Measurements from ENCODE around the gene KRT7. TPM values are rescaled to one million over a fixed set of nuclear protein-coding genes. Genes with fewer than 3 reads are reported as not detected.
A peak's percentile ranks its signal among the peaks of the same experiment; 100 is the strongest.
"Not testable (repeated sequence)": the region's sequence is repeated elsewhere in the genome, so short reads cannot be mapped to it uniquely, and the experiment has no call there.

Gene KRT7
- total RNA-seq, 1 donor: 27.9 TPM

DNA sequence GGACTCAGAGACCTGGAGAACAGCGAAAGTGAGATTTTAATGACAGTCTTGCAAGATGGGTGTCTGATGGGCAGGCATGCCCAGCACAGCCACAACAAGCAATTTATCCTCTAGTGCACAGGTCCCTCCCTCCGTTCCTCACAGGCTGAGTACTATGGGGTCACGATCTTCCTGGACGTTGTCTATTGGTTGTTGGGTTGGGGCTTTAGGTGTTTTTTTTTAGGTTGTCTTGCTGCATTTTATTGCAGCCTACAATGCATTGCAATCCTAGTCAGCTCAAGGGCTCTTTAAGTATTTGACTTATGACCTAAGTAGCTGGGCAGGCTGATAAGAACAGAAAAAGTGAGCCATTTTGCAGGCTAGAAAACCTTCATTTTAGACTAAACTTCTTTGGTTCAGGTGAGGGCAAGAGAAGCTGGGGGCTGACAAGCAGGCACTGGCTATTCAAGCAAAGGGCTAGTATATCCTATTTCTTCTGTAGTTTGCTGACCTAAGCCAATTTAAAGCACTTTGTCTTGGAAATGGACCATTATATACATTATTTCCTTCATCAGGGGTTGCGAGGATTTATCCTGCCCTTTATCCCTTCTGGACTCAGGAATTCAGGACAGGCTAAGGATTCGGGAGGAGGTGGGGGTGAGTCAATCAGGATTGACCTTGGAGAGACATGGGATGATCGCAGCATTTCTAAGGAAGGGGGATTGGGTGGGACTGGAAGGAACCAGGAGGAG is 6.0 kb downstream of the KRT7 start:
- DNase-seq (ENCODE audit: insufficient read length, low spot score, missing footprints): peak; percentile 65
- H2AFZ ChIP-seq (ENCODE audit: low read length): no peak overlapping the region
- H3K4me3 ChIP-seq (ENCODE audit: insufficient read depth, low read length): no peak overlapping the region
- no peaks in the 10 kb centered on the region for H3K36me3 ChIP-seq (ENCODE audit: insufficient read depth, low read length)
- no peak overlapping the region for H3K4me2 ChIP-seq (ENCODE audit: insufficient read depth, low read length)
- peaks cover 50% of the 10 kb centered on the region for H3K4me1 ChIP-seq (ENCODE audit: insufficient read depth, low read length)
- TF ChIP-seq CTCF (IDR thresholded peaks at IDR 0.05; ENCODE audit: extremely low read depth, low read depth, low read length): no peak
- H3K79me2 ChIP-seq (ENCODE audit: insufficient read depth, low read length): no peaks in the 10 kb centered on the region
- no peaks in the 10 kb centered on the region for H3K9me3 ChIP-seq (ENCODE audit: low read depth, low read length)
- H3K27ac ChIP-seq (ENCODE audit: low read depth, low read length): no peak overlapping the region
- H3K27me3 ChIP-seq (ENCODE audit: insufficient read depth, low read length): no peaks in the 10 kb centered on the region
- H4K20me1 ChIP-seq (ENCODE audit: insufficient read depth, low read length): no peaks in the 10 kb centered on the region

- Histone ChIP-seq H3K4me1 (ENCODE audit: insufficient read depth, low read length) (peaks cover 57% of the 10 kb centered on the region), H3K79me2 (ENCODE audit: insufficient read depth, low read length) (no peaks in the 10 kb centered on the region), H3K27ac (ENCODE audit: low read depth, low read length) (no peak overlapping the region)
These were observed 6.7 kb downstream of the KRT7 start for GRCh38 chr12:52239767-52240166.

DNA sequence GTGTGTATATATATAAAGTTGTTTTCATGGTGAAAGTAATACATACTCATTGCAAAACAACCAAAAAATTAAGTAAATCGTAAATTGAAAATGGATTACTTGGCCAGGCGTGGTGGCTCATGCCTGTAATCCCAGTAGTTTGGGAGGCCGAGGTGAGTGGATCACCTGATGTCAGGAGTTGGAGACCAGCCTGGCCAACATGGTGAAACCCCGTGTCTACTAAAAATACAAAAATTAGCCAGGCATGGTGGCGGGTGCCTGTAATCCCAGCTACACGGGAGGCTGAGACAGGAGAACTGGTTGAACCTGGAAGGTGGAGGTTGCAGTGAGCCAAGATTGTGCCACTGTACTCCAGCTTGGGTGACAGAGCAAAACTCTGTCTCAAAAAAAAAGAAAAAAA is 7.2 kb downstream of the KRT7 start:
- not testable (repeated sequence) for H2AFZ ChIP-seq (ENCODE audit: low read length); H3K9me3 ChIP-seq (ENCODE audit: low read depth, low read length); H3K4me2 ChIP-seq (ENCODE audit: insufficient read depth, low read length); DNase-seq (ENCODE audit: insufficient read length, low spot score, missing footprints); H4K20me1 ChIP-seq (ENCODE audit: insufficient read depth, low read length); H3K27ac ChIP-seq (ENCODE audit: low read depth, low read length); H3K4me3 ChIP-seq (ENCODE audit: insufficient read depth, low read length); H3K79me2 ChIP-seq (ENCODE audit: insufficient read depth, low read length); H3K36me3 ChIP-seq (ENCODE audit: insufficient read depth, low read length); H3K27me3 ChIP-seq (ENCODE audit: insufficient read depth, low read length)
- H3K4me1 ChIP-seq (ENCODE audit: insufficient read depth, low read length): peaks cover 53% of the 10 kb centered on the region

More at GRCh38 chr12:52239767-52240166, 6.7 kb downstream of the KRT7 start:
- no peak for TF ChIP-seq CTCF (IDR thresholded peaks at IDR 0.05; ENCODE audit: extremely low read depth, low read depth, low read length)
- no peak for DNase-seq (ENCODE audit: insufficient read length, low spot score, missing footprints)
- Histone ChIP-seq H4K20me1 (ENCODE audit: insufficient read depth, low read length) (no peaks in the 10 kb centered on the region), H3K4me3 (ENCODE audit: insufficient read depth, low read length) (no peak overlapping the region), H2AFZ (ENCODE audit: low read length) (no peak overlapping the region), H3K27me3 (ENCODE audit: insufficient read depth, low read length) (no peaks in the 10 kb centered on the region), H3K36me3 (ENCODE audit: insufficient read depth, low read length) (no peaks in the 10 kb centered on the region), H3K9me3 (ENCODE audit: low read depth, low read length) (no peaks in the 10 kb centered on the region), H3K4me2 (ENCODE audit: insufficient read depth, low read length) (no peak overlapping the region)

GRCh38 chr12:52241205-52241842 is 8.3 kb downstream of the KRT7 start:
- Histone ChIP-seq H4K20me1 (ENCODE audit: insufficient read depth, low read length) (no peaks in the 10 kb centered on the region), H3K79me2 (ENCODE audit: insufficient read depth, low read length) (no peaks in the 10 kb centered on the region), H3K27ac (ENCODE audit: low read depth, low read length) (no peak overlapping the region), H3K36me3 (ENCODE audit: insufficient read depth, low read length) (no peaks in the 10 kb centered on the region), H3K4me1 (ENCODE audit: insufficient read depth, low read length) (peaks cover 44% of the 10 kb centered on the region), H3K4me3 (ENCODE audit: insufficient read depth, low read length) (no peak overlapping the region), H2AFZ (ENCODE audit: low read length) (no peak overlapping the region), H3K27me3 (ENCODE audit: insufficient read depth, low read length) (no peaks in the 10 kb centered on the region), H3K9me3 (ENCODE audit: low read depth, low read length) (no peaks in the 10 kb centered on the region), H3K4me2 (ENCODE audit: insufficient read depth, low read length) (no peak overlapping the region)
- DNase-seq (ENCODE audit: insufficient read length, low spot score, missing footprints): peak; percentile 68
- no peak for TF ChIP-seq CTCF (IDR thresholded peaks at IDR 0.05; ENCODE audit: extremely low read depth, low read depth, low read length)
